K562 (cell line): ENCODE measurements around the gene TIMM23. TPM values are rescaled to one million over a fixed set of nuclear protein-coding genes. Genes with fewer than 3 reads are reported as not detected.

Experiments
- CEBPB ChIP-seq: fragments of 450-650 bp; IDR thresholded peaks from 2 replicates; pipeline ENCODE4 v1.6.1; 2016; ENCODE audit warnings: missing genetic modification characterization, missing compliant biosample characterization
- DDX20 ChIP-seq: fragments of 450-650 bp; IDR thresholded peaks from 2 replicates; pipeline ENCODE4 v1.6.1; 2016; ENCODE audit warnings: missing genetic modification characterization, low read depth, mild to moderate bottlenecking, missing compliant biosample characterization, moderate library complexity
- DIDO1 ChIP-seq: fragments of 450-650 bp; IDR thresholded peaks from 2 replicates; pipeline ENCODE4 v1.6.1; 2016; ENCODE audit warnings: low read depth, missing biosample characterization, missing genetic modification characterization
- EP300 ChIP-seq: IDR thresholded peaks from 2 replicates; pipeline ENCODE4 v1.6.1; 2012; ENCODE audit warnings: low read length, improper control_type of control experiment
- ETV1 ChIP-seq: fragments of 450-650 bp; conservative IDR thresholded peaks from 2 replicates; pipeline ENCODE4 v1.6.1; 2016; ENCODE audit warnings: missing genetic modification characterization, control low read depth, low read depth, missing compliant biosample characterization
- FOXA1 ChIP-seq: fragments of 450-650 bp; IDR thresholded peaks from 2 replicates; pipeline ENCODE4 v1.6.1; 2016; ENCODE audit warnings: mild to moderate bottlenecking, borderline replicate concordance
- GTF2A2 ChIP-seq: IDR thresholded peaks from 2 replicates; pipeline ENCODE4 v1.6.1; 2016; ENCODE audit warnings: mild to moderate bottlenecking, missing genetic modification characterization, missing compliant biosample characterization
- HDGF ChIP-seq: fragments of 450-650 bp; IDR thresholded peaks from 2 replicates; pipeline ENCODE4 v1.6.1; 2016
- NR1H2 ChIP-seq: sonication (generic); formaldehyde crosslinking; IDR thresholded peaks from 2 replicates; pipeline ENCODE4 v1.4.0; 2020; ENCODE audit warnings: mild to moderate bottlenecking, missing genetic modification reagents
- PHF8 ChIP-seq: fragments of 200-600 bp; sonication (generic); IDR thresholded peaks from 2 replicates; pipeline ENCODE4 v1.6.1; 2012; ENCODE audit warnings: mixed run types, mild to moderate bottlenecking, inconsistent platforms, low read length, moderate library complexity, borderline replicate concordance
- PRMT5 ChIP-seq: sonication (generic); formaldehyde crosslinking; IDR thresholded peaks from 2 replicates; pipeline ENCODE4 v1.5.0; 2020; ENCODE audit warnings: missing genetic modification reagents
- RCOR1 ChIP-seq, 2 experiments: IDR thresholded peaks; 2 replicates each; pipeline ENCODE4 v1.6.1; 2012; ENCODE audit warnings: low read depth in 2 of 2, low read length in 2 of 2, borderline replicate concordance in 1 of 2, improper control_type of control experiment in 1 of 2
- SIN3B ChIP-seq: fragments of 450-650 bp; IDR thresholded peaks from 2 replicates; pipeline ENCODE4 v1.6.1; 2017; ENCODE audit warnings: low read depth, mild to moderate bottlenecking, moderate library complexity
- SRSF9 ChIP-seq: fragments of 200-400 bp; formaldehyde crosslinking; IDR thresholded peaks from 2 replicates; pipeline ENCODE4 v1.6.1; 2017; ENCODE audit warnings: low read depth, low read length, borderline replicate concordance
- XRCC5 ChIP-seq: fragments of 200-400 bp; formaldehyde crosslinking; IDR thresholded peaks from 2 replicates; pipeline ENCODE4 v1.6.1; 2017; ENCODE audit warnings: low read depth, mild to moderate bottlenecking, low read length
- YY1 ChIP-seq, 3 experiments: IDR thresholded peaks; 2 replicates each; pipeline ENCODE4 v1.6.1; 2011; ENCODE audit warnings: low read length in 2 of 3, mild to moderate bottlenecking in 2 of 3, moderate library complexity in 2 of 3, borderline replicate concordance in 1 of 3, control low read depth in 1 of 3, low read depth in 1 of 3; ENCODE audit not compliant: insufficient read depth in 3 of 3, insufficient replicate concordance in 2 of 3, control insufficient read depth in 1 of 3, insufficient read length in 1 of 3; ENCODE audit errors: extremely low read depth in 1 of 3
- ZNF184 ChIP-seq: sonication (generic); formaldehyde crosslinking; IDR thresholded peaks from 2 replicates; pipeline ENCODE4 v1.5.0; 2020; ENCODE audit warnings: missing genetic modification reagents
- ZNF395 ChIP-seq: fragments of 200-800 bp; sonication (Bioruptor generic); IDR thresholded peaks from 2 replicates; pipeline ENCODE4 v1.6.1; 2017; ENCODE audit warnings: missing genetic modification characterization, missing compliant biosample characterization
- ZNF408 ChIP-seq: fragments of 250-450 bp; sonication (Bioruptor Pico); IDR thresholded peaks from 2 replicates; pipeline ENCODE4 v1.4.0; 2020; ENCODE audit warnings: low read depth, mild to moderate bottlenecking, moderate library complexity
- ZNF507 ChIP-seq: conservative IDR thresholded peaks from 2 replicates; pipeline ENCODE4 v1.6.1; 2017; ENCODE audit warnings: missing genetic modification characterization, missing compliant biosample characterization
- ZNF583 ChIP-seq: fragments of 250-450 bp; sonication (Bioruptor Pico); IDR thresholded peaks from 2 replicates; pipeline ENCODE4 v1.4.0; 2020
- polyA plus RNA-seq, 8 experiments: library from polyadenylated mRNA; depleted of rRNA in 4 of 8; stranded (reverse) in 5 of 8; unstranded in 3 of 8; fragments of >200 nt; fragmentation: Nextera tagmentation in 2 of 8; fragmentation: Illumina TruSeq in 1 of 8; extraction: Ambion mirVana in 2 of 8; extraction: Trizol in 1 of 8; gene quantifications; 2 replicates each; pipeline versions ENCODE4 v1.2.1 to v1.2.3, GENCODE V29; 2011 to 2014; ENCODE audit warnings: inconsistent platforms in 1 of 8, missing spikeins in 1 of 8
- total RNA-seq, 7 experiments: library from RNA; depleted of rRNA in 6 of 7; stranded (reverse); fragments of >200 nt in 6 of 7; fragmentation: Illumina TruSeq in 2 of 7; extraction: Trizol in 2 of 7; gene quantifications; 2 replicates each; pipeline versions ENCODE4 v1.2.1 to v1.2.3, GENCODE V29; 2011 to 2021; ENCODE audit warnings: low replicate concordance in 1 of 7
- TF ChIP-seq, protein P1 (sequence below): fragments of 250-450 bp; sonication (Bioruptor Pico); IDR thresholded peaks from 2 replicates; pipeline ENCODE4 v1.4.0; 2020; ENCODE audit warnings: mild to moderate bottlenecking
- TF ChIP-seq, protein P2 (sequence below), 2 experiments: fragments of 250-450 bp in 1 of 2; fragments of 450-650 bp in 1 of 2; sonication (Bioruptor Pico) in 1 of 2; IDR thresholded peaks; 2 replicates each; pipeline versions ENCODE4 v1.6.1 to v1.8.0; 2016 to 2021; ENCODE audit warnings: mild to moderate bottlenecking in 2 of 2, moderate library complexity in 2 of 2, missing compliant biosample characterization in 1 of 2, missing genetic modification characterization in 1 of 2
- TF ChIP-seq, protein P3 (sequence below): fragments of 250-450 bp; sonication (Bioruptor Pico); IDR thresholded peaks from 2 replicates; pipeline ENCODE4 v1.8.0; 2022; ENCODE audit warnings: moderate library complexity, mild to moderate bottlenecking, inconsistent platforms

The TIMM23 gene
- total and polyA plus RNA-seq, 9 of the 15 experiments (the other 6 are each of a cell fraction or from before 2014, with no cell fraction given), result 148 to 280 (median 183) TPM

DNA sequence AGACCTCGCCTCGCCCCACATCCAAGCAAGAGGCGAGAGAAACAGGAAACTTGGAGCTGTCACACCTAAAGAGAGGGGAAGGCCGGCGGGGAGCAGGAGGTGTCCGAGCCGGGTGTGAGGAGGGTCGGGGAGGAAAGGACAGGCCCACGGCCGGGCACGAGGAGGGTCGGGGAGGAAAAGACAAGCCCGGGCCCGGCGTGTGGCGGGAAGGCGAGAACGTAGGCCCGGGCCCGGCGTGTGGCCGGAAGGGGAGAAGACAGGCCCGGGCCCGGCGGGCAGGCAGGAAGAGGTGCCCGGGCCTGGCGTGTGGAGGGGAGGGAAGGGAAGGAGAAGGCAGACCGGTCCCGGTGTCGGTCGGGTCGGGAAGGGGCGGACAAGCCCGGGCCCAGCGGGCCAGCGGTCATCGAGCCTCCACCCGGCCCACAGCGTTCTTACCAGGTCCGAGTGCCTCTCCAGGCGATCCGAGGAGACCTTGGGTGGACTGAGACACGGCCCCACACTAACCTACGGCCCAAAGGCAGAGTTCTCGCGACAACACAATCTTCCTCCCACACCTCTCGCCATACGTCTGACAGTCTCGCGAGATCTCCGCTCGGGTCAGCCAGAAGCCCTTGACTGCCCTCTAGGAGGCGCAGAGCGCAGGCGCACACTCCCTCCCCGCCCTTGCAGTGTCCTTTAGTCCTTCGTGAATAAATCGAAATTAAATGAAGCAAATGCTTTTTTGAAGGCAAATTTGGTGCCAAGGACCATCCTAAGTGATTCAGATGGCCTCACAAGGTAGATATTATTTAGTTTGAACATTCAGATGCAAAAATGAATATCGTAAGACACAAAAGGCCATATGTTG, 58.0 kb downstream of the TIMM23 start, which contains the start of gene NCOA4 (continued):
- TF ChIP-seq SIN3B, result peak; percentile 16; the same call in 1 of the 2 replicates
- no peak for TF ChIP-seq FOXA1
- peak; percentile 16; the same call in 1 of the 2 replicates for TF ChIP-seq ZNF583 (CRISPR knock-in tag)
- no peak for TF ChIP-seq ZNF507 (tag)
- peak in 1 of 2 experiments; percentile 58; a peak in 2 of 4 replicates for TF ChIP-seq RCOR1 (IDR thresholded peaks at IDR 0.05; ENCODE audit: borderline replicate concordance in 1 of 2, low read depth in 2 of 2, low read length in 2 of 2)
- TF ChIP-seq NR1H2 (CRISPR knock-in tag), result no peak
- peak; percentile 96 for TF ChIP-seq PHF8
- TF ChIP-seq DDX20 (tag), result no peak
- TF ChIP-seq, protein P1, sequence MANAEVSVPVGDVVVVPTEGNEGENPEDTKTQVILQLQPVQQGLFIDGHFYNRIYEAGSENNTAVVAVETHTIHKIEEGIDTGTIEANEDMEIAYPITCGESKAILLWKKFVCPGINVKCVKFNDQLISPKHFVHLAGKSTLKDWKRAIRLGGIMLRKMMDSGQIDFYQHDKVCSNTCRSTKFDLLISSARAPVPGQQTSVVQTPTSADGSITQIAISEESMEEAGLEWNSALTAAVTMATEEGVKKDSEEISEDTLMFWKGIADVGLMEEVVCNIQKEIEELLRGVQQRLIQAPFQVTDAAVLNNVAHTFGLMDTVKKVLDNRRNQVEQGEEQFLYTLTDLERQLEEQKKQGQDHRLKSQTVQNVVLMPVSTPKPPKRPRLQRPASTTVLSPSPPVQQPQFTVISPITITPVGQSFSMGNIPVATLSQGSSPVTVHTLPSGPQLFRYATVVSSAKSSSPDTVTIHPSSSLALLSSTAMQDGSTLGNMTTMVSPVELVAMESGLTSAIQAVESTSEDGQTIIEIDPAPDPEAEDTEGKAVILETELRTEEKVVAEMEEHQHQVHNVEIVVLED (CRISPR knock-in tag), result no peak
- TF ChIP-seq ZNF408, result no peak
- TF ChIP-seq DIDO1 (tag), result peak; percentile 65; the same call in 1 of the 2 replicates
- TF ChIP-seq ZNF184 (CRISPR knock-in tag), result no peak
- TF ChIP-seq, protein P2, sequence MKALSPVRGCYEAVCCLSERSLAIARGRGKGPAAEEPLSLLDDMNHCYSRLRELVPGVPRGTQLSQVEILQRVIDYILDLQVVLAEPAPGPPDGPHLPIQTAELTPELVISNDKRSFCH (CRISPR knock-in tag; IDR thresholded peaks at IDR 0.05), result no peak
- TF ChIP-seq, protein P2 (tag; IDR thresholded peaks at IDR 0.05), result no peak; the same call in 1 of the 2 replicates
- no peak for TF ChIP-seq CEBPB (tag)
- no peak for TF ChIP-seq GTF2A2 (tag)
- peak; percentile 84 for TF ChIP-seq ETV1 (tag)
- TF ChIP-seq EP300, result no peak
- peak; percentile 78; the same call in 1 of the 2 replicates for TF ChIP-seq HDGF
- TF ChIP-seq ZNF395, result peak; percentile 78; the same call in 1 of the 2 replicates
- TF ChIP-seq XRCC5, result peak; percentile 88
- TF ChIP-seq YY1 (IDR thresholded peaks at IDR 0.05; ENCODE audit: borderline replicate concordance in 1 of 3, control insufficient read depth in 1 of 3, extremely low read depth in 1 of 3, insufficient read depth in 3 of 3, insufficient read length in 1 of 3, insufficient replicate concordance in 2 of 3, low read depth in 1 of 3, low read length in 2 of 3), result peak in 2 of 3 experiments; percentile 47 to 51
- TF ChIP-seq PRMT5 (CRISPR knock-in tag), result no peak
- no peak for TF ChIP-seq SRSF9
- TF ChIP-seq, protein P3, sequence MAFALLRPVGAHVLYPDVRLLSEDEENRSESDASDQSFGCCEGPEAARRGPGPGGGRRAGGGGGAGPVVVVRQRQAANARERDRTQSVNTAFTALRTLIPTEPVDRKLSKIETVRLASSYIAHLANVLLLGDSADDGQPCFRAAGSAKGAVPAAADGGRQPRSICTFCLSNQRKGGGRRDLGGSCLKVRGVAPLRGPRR, result no peak
